K562 (cell line): ENCODE results near the gene MYLIP. TPM values are rescaled to one million over a fixed set of nuclear protein-coding genes. Genes with fewer than 3 reads are reported as not detected.
A peak's percentile ranks its signal among the peaks of the same experiment; 100 is the strongest.

ENCODE experiments used
- CREM ChIP-seq: IDR thresholded peaks from 2 replicates; pipeline ENCODE4 v1.6.1; 2014; ENCODE audit warnings: antibody characterized with exemption, low read depth
- DIDO1 ChIP-seq: fragments of 450-650 bp; IDR thresholded peaks from 2 replicates; pipeline ENCODE4 v1.6.1; 2016; ENCODE audit warnings: low read depth, missing biosample characterization, missing genetic modification characterization
- EGR1 ChIP-seq: fragments of 450-650 bp; conservative IDR thresholded peaks from 2 replicates; pipeline ENCODE4 v1.6.1; 2017; ENCODE audit warnings: mild to moderate bottlenecking
- HNRNPK ChIP-seq: fragments of 200-400 bp; formaldehyde crosslinking; IDR thresholded peaks from one replicate; pipeline ENCODE4 v1.6.1; 2018; ENCODE audit warnings: mild to moderate bottlenecking, low read depth, low read length; ENCODE audit not compliant: poor library complexity, severe bottlenecking
- KAT7 ChIP-seq: sonication (generic); formaldehyde crosslinking; IDR thresholded peaks from 2 replicates; pipeline ENCODE4 v1.8.0; 2022; ENCODE audit warnings: missing genetic modification reagents, mild to moderate bottlenecking, borderline replicate concordance
- L3MBTL2 ChIP-seq: fragments of 450-650 bp; IDR thresholded peaks from 2 replicates; pipeline ENCODE4 v1.6.1; 2016; ENCODE audit warnings: mild to moderate bottlenecking, moderate library complexity
- MNT ChIP-seq, 2 experiments: fragments of 450-650 bp; conservative IDR thresholded peaks; 2 replicates each; pipeline ENCODE4 v1.6.1; 2017; ENCODE audit warnings: mild to moderate bottlenecking in 2 of 2, moderate library complexity in 2 of 2
- RBM22 ChIP-seq: fragments of 200-400 bp; formaldehyde crosslinking; IDR thresholded peaks from 2 replicates; pipeline ENCODE4 v1.6.1; 2018; ENCODE audit warnings: low read length, low read depth; ENCODE audit not compliant: poor library complexity, severe bottlenecking
- SIRT6 ChIP-seq: IDR thresholded peaks from one replicate; pipeline ENCODE4 v1.6.1; 2012; ENCODE audit warnings: low read depth, mild to moderate bottlenecking, control low read depth, inconsistent platforms, low read length, moderate library complexity
- THRB ChIP-seq: fragments of 450-650 bp; formaldehyde crosslinking; conservative IDR thresholded peaks from 2 replicates; pipeline ENCODE4 v1.4.0; 2022; ENCODE audit warnings: mild to moderate bottlenecking, missing genetic modification characterization
- TRIM28 ChIP-seq: fragments of 450-650 bp; IDR thresholded peaks from 2 replicates; pipeline ENCODE4 v1.6.1; 2017
- ZBTB9 ChIP-seq: fragments of 450-650 bp; formaldehyde crosslinking; IDR thresholded peaks from 2 replicates; pipeline ENCODE4 v1.4.0; 2020; ENCODE audit warnings: mild to moderate bottlenecking, moderate library complexity
- ZFP30 ChIP-seq: fragments of 250-450 bp; sonication (Bioruptor Pico); IDR thresholded peaks from 2 replicates; pipeline ENCODE4 v1.8.0; 2022; ENCODE audit warnings: moderate library complexity, mild to moderate bottlenecking, inconsistent platforms, borderline replicate concordance
- ZNF133 ChIP-seq: fragments of 250-450 bp; sonication (Bioruptor Pico); IDR thresholded peaks from 2 replicates; pipeline ENCODE4 v1.4.0; 2020; ENCODE audit warnings: mild to moderate bottlenecking
- ZNF165 ChIP-seq: fragments of 250-450 bp; sonication (Bioruptor Pico); IDR thresholded peaks from 2 replicates; pipeline ENCODE4 v1.4.0; 2020; ENCODE audit warnings: borderline replicate concordance
- ZNF277 ChIP-seq: fragments of 250-450 bp; sonication (Bioruptor Pico); IDR thresholded peaks from 2 replicates; pipeline ENCODE4 v1.8.0; 2022; ENCODE audit warnings: inconsistent platforms, mild to moderate bottlenecking, moderate library complexity, borderline replicate concordance
- polyA plus RNA-seq, 8 experiments: library from polyadenylated mRNA; depleted of rRNA in 4 of 8; stranded (reverse) in 5 of 8; unstranded in 3 of 8; fragments of >200 nt; fragmentation: Nextera tagmentation in 2 of 8; fragmentation: Illumina TruSeq in 1 of 8; extraction: Ambion mirVana in 2 of 8; extraction: Trizol in 1 of 8; gene quantifications; 2 replicates each; pipeline versions ENCODE4 v1.2.1 to v1.2.3, GENCODE V29; 2011 to 2014; ENCODE audit warnings: inconsistent platforms in 1 of 8, missing spikeins in 1 of 8
- total RNA-seq, 7 experiments: library from RNA; depleted of rRNA in 6 of 7; stranded (reverse); fragments of >200 nt in 6 of 7; fragmentation: Illumina TruSeq in 2 of 7; extraction: Trizol in 2 of 7; gene quantifications; 2 replicates each; pipeline versions ENCODE4 v1.2.1 to v1.2.3, GENCODE V29; 2011 to 2021; ENCODE audit warnings: low replicate concordance in 1 of 7
- TF ChIP-seq, protein P1 (sequence below): sonication (generic); formaldehyde crosslinking; IDR thresholded peaks from 2 replicates; pipeline ENCODE4 v1.8.1; 2022; ENCODE audit warnings: missing genetic modification reagents
- TF ChIP-seq, protein P2 (sequence below), 2 experiments: fragments of 250-450 bp in 1 of 2; fragments of 450-650 bp in 1 of 2; sonication (Bioruptor Pico) in 1 of 2; IDR thresholded peaks; 2 replicates each; pipeline versions ENCODE4 v1.6.1 to v1.8.0; 2016 to 2021; ENCODE audit warnings: mild to moderate bottlenecking in 2 of 2, moderate library complexity in 2 of 2, missing compliant biosample characterization in 1 of 2, missing genetic modification characterization in 1 of 2

MYLIP gene
- total and polyA plus RNA-seq, 9 of the 15 experiments (the other 6 are each of a cell fraction or from before 2014, with no cell fraction given) = 10.8 to 43.5 (median 31.5) TPM

GRCh38 chr6:16128759-16129622 lies at the start of gene MYLIP (continued):
- TF ChIP-seq KAT7 (CRISPR knock-in tag) (peak; percentile 80; the same call in 1 of the 2 replicates), ZNF277 (no peak), EGR1 (peak; percentile 79), ZBTB9 (CRISPR knock-in tag) (peak; percentile 95; the same call in 1 of the 2 replicates), ZNF165 (CRISPR knock-in tag) (no peak), CREM (peak; percentile 51), SIRT6 (no peak), THRB (CRISPR knock-in tag) (peak; percentile 98), MNT (conservative IDR thresholded peaks at IDR 0.05) (peak in 1 of 2 experiments; percentile 64), ZNF133 (CRISPR knock-in tag) (no peak), TRIM28 (peak; percentile 61; the same call in 1 of the 2 replicates), ZFP30 (no peak), HNRNPK (peak; percentile 78), DIDO1 (tag) (no peak), L3MBTL2 (peak; percentile 76), RBM22 (peak; percentile 88)
- TF ChIP-seq, protein P1, sequence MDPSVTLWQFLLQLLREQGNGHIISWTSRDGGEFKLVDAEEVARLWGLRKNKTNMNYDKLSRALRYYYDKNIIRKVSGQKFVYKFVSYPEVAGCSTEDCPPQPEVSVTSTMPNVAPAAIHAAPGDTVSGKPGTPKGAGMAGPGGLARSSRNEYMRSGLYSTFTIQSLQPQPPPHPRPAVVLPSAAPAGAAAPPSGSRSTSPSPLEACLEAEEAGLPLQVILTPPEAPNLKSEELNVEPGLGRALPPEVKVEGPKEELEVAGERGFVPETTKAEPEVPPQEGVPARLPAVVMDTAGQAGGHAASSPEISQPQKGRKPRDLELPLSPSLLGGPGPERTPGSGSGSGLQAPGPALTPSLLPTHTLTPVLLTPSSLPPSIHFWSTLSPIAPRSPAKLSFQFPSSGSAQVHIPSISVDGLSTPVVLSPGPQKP (CRISPR knock-in tag) = no peak
- TF ChIP-seq, protein P2, sequence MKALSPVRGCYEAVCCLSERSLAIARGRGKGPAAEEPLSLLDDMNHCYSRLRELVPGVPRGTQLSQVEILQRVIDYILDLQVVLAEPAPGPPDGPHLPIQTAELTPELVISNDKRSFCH (CRISPR knock-in tag; IDR thresholded peaks at IDR 0.05) = no peak
- TF ChIP-seq, protein P2 (tag; IDR thresholded peaks at IDR 0.05) = peak; percentile 48
